HepG2 (cell line): ENCODE measurements around the gene COL9A3. TPM values are rescaled to one million over a fixed set of nuclear protein-coding genes. Genes with fewer than 3 reads are reported as not detected.

Experiments used
- DNMT1 ChIP-seq: sonication (generic); formaldehyde crosslinking; IDR thresholded peaks from 2 replicates; pipeline ENCODE4 v1.5.1; 2020; ENCODE audit warnings: mild to moderate bottlenecking, missing genetic modification reagents
- KMT2A ChIP-seq: sonication (generic); formaldehyde crosslinking; IDR thresholded peaks from 2 replicates; pipeline ENCODE4 v1.4.0; 2020; ENCODE audit warnings: missing genetic modification reagents
- MAFG ChIP-seq: sonication (generic); formaldehyde crosslinking; IDR thresholded peaks from 2 replicates; pipeline ENCODE4 v1.5.1; 2020; ENCODE audit warnings: mild to moderate bottlenecking, missing genetic modification reagents
- PCBP2 ChIP-seq: fragments of 200-400 bp; formaldehyde crosslinking; optimal IDR thresholded peaks from 2 replicates; pipeline ENCODE3; 2018; ENCODE audit warnings: low read length, low read depth; ENCODE audit not compliant: poor library complexity, severe bottlenecking
- SIN3A ChIP-seq: IDR thresholded peaks from 2 replicates; pipeline ENCODE4 v1.6.1; 2011; ENCODE audit warnings: low read depth, mild to moderate bottlenecking, control low read depth, low read length, borderline replicate concordance
- SMYD3 ChIP-seq: sonication (generic); formaldehyde crosslinking; IDR thresholded peaks from 2 replicates; pipeline ENCODE4 v1.8.1; 2023; ENCODE audit warnings: mild to moderate bottlenecking, missing genetic modification reagents
- ZNF343 ChIP-seq: sonication (generic); formaldehyde crosslinking; IDR thresholded peaks from 2 replicates; pipeline ENCODE4 v1.4.0; 2020; ENCODE audit warnings: mild to moderate bottlenecking, missing genetic modification reagents
- polyA plus RNA-seq, 8 experiments: library from polyadenylated mRNA; depleted of rRNA in 3 of 8; stranded (reverse) in 7 of 8; unstranded in 1 of 8; fragments of >200 nt; fragmentation: Illumina TruSeq in 4 of 8; extraction: Trizol in 4 of 8; gene quantifications; 2 replicates each; pipeline versions ENCODE4 v1.2.1 to v1.2.3, GENCODE V29; 2011 to 2016; ENCODE audit warnings: low read depth in 4 of 8, missing spikeins in 1 of 8, mixed read lengths in 1 of 8; ENCODE audit not compliant: insufficient read depth in 1 of 8
- total RNA-seq, 5 experiments: library from RNA; depleted of rRNA; stranded (reverse); fragments of >200 nt; fragmentation: Illumina TruSeq; extraction: Trizol; gene quantifications; 2 replicates each; pipeline ENCODE4 v1.2.3, GENCODE V29; 2016; ENCODE audit warnings: low read depth in 1 of 5
- TF ChIP-seq, protein P1 (sequence below): sonication (generic); formaldehyde crosslinking; IDR thresholded peaks from 2 replicates; pipeline ENCODE4 v1.9.0; 2021; ENCODE audit warnings: missing genetic modification reagents, borderline replicate concordance
- TF ChIP-seq, protein P2 (sequence below): sonication (generic); formaldehyde crosslinking; IDR thresholded peaks from 2 replicates; pipeline ENCODE4 v1.4.0; 2020; ENCODE audit warnings: missing genetic modification reagents
- TF ChIP-seq, protein P3 (sequence below): sonication (generic); formaldehyde crosslinking; IDR thresholded peaks from 2 replicates; pipeline ENCODE4 v1.4.0; 2020; ENCODE audit warnings: mild to moderate bottlenecking, missing genetic modification reagents, borderline replicate concordance
- TF ChIP-seq, protein P4 (sequence below): sonication (generic); formaldehyde crosslinking; IDR thresholded peaks from 2 replicates; pipeline ENCODE4 v1.5.1; 2020; ENCODE audit warnings: missing genetic modification reagents, mild to moderate bottlenecking, borderline replicate concordance
- TF ChIP-seq, protein P5 (sequence below): sonication (generic); formaldehyde crosslinking; IDR thresholded peaks from 2 replicates; pipeline ENCODE4 v1.5.0; 2020; ENCODE audit warnings: missing genetic modification reagents

The COL9A3 gene
- total and polyA plus RNA-seq, 2 of the 13 experiments (the other 11 are each of a cell fraction or from before 2014, with no cell fraction given), result 155 to 204 TPM

DNA sequence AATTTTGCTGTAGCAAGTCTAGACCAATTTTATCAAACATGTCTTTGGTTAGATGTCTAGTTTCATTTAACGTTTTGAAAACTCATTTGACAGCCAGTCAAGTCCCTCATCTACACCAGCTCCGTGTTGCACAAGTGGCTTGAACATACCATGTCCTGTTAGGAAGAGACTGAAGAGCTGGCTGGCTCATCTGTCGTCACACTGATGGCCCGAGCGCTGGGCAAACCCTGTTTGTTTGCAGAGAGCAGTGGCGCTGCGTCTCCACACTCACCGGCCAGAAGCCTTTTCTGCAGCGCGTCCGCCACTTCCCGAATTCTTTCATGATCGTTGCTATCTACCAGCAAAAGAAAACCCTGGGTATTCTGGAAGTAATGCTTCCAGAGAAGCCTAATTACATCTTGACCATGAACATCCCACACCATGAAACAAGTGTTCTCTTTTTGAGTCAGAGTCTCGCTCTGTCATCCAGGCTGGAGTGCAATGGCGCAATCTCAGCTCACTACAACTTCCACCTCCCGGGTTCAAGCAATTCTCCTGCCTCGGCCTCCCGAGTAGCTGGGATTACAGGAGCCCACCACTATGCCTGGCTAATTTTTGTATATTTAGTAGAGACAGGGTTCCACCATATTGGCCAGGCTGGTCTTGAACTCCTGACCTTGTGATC is 55.5 kb downstream of the COL9A3 start (continued):
- TF ChIP-seq MAFG (CRISPR knock-in tag) (no peak), KMT2A (no peak), PCBP2 (no peak), SMYD3 (CRISPR knock-in tag) (no peak), ZNF343 (CRISPR knock-in tag) (0 out of 2 replicates have a peak, but pooled peaks have one; percentile 43), DNMT1 (CRISPR knock-in tag) (0 out of 2 replicates have a peak, but pooled peaks have one; percentile 2), SIN3A (no peak)
- TF ChIP-seq, protein P1, sequence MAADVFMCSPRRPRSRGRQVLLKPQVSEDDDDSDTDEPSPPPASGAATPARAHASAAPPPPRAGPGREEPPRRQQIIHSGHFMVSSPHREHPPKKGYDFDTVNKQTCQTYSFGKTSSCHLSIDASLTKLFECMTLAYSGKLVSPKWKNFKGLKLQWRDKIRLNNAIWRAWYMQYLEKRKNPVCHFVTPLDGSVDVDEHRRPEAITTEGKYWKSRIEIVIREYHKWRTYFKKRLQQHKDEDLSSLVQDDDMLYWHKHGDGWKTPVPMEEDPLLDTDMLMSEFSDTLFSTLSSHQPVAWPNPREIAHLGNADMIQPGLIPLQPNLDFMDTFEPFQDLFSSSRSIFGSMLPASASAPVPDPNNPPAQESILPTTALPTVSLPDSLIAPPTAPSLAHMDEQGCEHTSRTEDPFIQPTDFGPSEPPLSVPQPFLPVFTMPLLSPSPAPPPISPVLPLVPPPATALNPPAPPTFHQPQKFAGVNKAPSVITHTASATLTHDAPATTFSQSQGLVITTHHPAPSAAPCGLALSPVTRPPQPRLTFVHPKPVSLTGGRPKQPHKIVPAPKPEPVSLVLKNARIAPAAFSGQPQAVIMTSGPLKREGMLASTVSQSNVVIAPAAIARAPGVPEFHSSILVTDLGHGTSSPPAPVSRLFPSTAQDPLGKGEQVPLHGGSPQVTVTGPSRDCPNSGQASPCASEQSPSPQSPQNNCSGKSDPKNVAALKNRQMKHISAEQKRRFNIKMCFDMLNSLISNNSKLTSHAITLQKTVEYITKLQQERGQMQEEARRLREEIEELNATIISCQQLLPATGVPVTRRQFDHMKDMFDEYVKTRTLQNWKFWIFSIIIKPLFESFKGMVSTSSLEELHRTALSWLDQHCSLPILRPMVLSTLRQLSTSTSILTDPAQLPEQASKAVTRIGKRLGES, result no peak
- TF ChIP-seq, protein P2, sequence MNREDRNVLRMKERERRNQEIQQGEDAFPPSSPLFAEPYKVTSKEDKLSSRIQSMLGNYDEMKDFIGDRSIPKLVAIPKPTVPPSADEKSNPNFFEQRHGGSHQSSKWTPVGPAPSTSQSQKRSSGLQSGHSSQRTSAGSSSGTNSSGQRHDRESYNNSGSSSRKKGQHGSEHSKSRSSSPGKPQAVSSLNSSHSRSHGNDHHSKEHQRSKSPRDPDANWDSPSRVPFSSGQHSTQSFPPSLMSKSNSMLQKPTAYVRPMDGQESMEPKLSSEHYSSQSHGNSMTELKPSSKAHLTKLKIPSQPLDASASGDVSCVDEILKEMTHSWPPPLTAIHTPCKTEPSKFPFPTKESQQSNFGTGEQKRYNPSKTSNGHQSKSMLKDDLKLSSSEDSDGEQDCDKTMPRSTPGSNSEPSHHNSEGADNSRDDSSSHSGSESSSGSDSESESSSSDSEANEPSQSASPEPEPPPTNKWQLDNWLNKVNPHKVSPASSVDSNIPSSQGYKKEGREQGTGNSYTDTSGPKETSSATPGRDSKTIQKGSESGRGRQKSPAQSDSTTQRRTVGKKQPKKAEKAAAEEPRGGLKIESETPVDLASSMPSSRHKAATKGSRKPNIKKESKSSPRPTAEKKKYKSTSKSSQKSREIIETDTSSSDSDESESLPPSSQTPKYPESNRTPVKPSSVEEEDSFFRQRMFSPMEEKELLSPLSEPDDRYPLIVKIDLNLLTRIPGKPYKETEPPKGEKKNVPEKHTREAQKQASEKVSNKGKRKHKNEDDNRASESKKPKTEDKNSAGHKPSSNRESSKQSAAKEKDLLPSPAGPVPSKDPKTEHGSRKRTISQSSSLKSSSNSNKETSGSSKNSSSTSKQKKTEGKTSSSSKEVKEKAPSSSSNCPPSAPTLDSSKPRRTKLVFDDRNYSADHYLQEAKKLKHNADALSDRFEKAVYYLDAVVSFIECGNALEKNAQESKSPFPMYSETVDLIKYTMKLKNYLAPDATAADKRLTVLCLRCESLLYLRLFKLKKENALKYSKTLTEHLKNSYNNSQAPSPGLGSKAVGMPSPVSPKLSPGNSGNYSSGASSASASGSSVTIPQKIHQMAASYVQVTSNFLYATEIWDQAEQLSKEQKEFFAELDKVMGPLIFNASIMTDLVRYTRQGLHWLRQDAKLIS, result no peak
- TF ChIP-seq, protein P3, sequence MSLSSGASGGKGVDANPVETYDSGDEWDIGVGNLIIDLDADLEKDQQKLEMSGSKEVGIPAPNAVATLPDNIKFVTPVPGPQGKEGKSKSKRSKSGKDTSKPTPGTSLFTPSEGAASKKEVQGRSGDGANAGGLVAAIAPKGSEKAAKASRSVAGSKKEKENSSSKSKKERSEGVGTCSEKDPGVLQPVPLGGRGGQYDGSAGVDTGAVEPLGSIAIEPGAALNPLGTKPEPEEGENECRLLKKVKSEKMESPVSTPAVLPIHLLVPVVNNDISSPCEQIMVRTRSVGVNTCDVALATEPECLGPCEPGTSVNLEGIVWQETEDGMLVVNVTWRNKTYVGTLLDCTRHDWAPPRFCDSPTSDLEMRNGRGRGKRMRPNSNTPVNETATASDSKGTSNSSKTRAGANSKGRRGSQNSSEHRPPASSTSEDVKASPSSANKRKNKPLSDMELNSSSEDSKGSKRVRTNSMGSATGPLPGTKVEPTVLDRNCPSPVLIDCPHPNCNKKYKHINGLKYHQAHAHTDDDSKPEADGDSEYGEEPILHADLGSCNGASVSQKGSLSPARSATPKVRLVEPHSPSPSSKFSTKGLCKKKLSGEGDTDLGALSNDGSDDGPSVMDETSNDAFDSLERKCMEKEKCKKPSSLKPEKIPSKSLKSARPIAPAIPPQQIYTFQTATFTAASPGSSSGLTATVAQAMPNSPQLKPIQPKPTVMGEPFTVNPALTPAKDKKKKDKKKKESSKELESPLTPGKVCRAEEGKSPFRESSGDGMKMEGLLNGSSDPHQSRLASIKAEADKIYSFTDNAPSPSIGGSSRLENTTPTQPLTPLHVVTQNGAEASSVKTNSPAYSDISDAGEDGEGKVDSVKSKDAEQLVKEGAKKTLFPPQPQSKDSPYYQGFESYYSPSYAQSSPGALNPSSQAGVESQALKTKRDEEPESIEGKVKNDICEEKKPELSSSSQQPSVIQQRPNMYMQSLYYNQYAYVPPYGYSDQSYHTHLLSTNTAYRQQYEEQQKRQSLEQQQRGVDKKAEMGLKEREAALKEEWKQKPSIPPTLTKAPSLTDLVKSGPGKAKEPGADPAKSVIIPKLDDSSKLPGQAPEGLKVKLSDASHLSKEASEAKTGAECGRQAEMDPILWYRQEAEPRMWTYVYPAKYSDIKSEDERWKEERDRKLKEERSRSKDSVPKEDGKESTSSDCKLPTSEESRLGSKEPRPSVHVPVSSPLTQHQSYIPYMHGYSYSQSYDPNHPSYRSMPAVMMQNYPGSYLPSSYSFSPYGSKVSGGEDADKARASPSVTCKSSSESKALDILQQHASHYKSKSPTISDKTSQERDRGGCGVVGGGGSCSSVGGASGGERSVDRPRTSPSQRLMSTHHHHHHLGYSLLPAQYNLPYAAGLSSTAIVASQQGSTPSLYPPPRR (CRISPR knock-in tag), result no peak
- TF ChIP-seq, protein P4, sequence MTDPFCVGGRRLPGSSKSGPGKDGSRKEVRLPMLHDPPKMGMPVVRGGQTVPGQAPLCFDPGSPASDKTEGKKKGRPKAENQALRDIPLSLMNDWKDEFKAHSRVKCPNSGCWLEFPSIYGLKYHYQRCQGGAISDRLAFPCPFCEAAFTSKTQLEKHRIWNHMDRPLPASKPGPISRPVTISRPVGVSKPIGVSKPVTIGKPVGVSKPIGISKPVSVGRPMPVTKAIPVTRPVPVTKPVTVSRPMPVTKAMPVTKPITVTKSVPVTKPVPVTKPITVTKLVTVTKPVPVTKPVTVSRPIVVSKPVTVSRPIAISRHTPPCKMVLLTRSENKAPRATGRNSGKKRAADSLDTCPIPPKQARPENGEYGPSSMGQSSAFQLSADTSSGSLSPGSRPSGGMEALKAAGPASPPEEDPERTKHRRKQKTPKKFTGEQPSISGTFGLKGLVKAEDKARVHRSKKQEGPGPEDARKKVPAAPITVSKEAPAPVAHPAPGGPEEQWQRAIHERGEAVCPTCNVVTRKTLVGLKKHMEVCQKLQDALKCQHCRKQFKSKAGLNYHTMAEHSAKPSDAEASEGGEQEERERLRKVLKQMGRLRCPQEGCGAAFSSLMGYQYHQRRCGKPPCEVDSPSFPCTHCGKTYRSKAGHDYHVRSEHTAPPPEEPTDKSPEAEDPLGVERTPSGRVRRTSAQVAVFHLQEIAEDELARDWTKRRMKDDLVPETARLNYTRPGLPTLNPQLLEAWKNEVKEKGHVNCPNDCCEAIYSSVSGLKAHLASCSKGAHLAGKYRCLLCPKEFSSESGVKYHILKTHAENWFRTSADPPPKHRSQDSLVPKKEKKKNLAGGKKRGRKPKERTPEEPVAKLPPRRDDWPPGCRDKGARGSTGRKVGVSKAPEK, result no peak
- TF ChIP-seq, protein P5, sequence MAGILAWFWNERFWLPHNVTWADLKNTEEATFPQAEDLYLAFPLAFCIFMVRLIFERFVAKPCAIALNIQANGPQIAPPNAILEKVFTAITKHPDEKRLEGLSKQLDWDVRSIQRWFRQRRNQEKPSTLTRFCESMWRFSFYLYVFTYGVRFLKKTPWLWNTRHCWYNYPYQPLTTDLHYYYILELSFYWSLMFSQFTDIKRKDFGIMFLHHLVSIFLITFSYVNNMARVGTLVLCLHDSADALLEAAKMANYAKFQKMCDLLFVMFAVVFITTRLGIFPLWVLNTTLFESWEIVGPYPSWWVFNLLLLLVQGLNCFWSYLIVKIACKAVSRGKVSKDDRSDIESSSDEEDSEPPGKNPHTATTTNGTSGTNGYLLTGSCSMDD (CRISPR knock-in tag), result no peak
